ENCODE data around the gene PLA2G6. TPM values are rescaled to one million over a fixed set of nuclear protein-coding genes. Genes with fewer than 3 reads are reported as not detected.

Gene PLA2G6
- total and polyA plus RNA-seq, 2 of the 13 experiments (the other 11 are each of a cell fraction or from before 2014, with no cell fraction given) = 4.8 to 11.5 TPM

DNA sequence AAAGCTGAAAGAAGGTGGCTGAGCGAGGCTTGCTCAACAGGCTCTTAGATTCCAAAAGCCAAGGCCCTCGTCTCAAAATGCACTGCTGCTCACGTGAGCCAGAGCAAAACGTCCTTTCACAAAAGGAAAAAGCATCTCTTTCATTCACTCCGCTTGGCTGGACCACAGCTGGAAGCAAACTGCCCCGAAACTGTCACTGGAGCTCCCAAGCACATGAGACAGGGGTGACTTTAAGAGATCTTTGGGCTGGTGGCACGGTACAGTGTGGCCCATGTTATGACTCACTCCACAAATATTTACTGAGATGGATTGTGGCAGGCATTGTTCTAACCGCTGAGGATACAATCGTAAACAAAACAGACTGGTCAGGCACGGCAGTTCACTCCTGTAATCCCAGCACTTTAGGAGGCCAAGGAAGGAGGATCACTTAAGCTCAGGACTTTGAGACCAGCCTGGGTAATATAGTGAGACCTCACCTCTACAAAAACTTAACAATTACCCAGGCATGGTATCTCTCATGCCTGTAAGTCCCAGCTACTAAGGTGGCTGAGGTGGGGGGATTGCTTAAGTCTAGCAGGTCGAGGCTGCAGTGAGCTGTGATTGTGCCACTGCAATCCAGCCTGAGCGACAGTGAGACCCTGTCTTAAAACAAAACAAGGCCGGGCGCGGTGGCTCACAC, 3.6 kb downstream of the PLA2G6 start (continued):
- TF ChIP-seq KMT2A (CRISPR knock-in tag; IDR thresholded peaks at IDR 0.05) (no peak), KLF15 (CRISPR knock-in tag; IDR thresholded peaks at IDR 0.05; ENCODE audit: borderline replicate concordance) (no peak), ZBTB1 (CRISPR knock-in tag; IDR thresholded peaks at IDR 0.05; ENCODE audit: borderline replicate concordance) (no peak), TAF15 (IDR thresholded peaks at IDR 0.05; ENCODE audit: low read depth, low read length, poor library complexity, severe bottlenecking) (no peak), ZNF777 (CRISPR knock-in tag; IDR thresholded peaks at IDR 0.05) (no peak), RAD51 (IDR thresholded peaks at IDR 0.05; ENCODE audit: borderline replicate concordance) (no peak), ZNF550 (CRISPR knock-in tag; IDR thresholded peaks at IDR 0.05; ENCODE audit: borderline replicate concordance) (no peak), RCOR2 (CRISPR knock-in tag; IDR thresholded peaks at IDR 0.05) (peak; percentile 88), JUND (CRISPR knock-in tag; IDR thresholded peaks at IDR 0.05) (peak; percentile 100), ZFP1 (CRISPR knock-in tag; IDR thresholded peaks at IDR 0.05) (peak; percentile 69; the same call in 1 of the 2 replicates), ZNF724P (CRISPR knock-in tag; IDR thresholded peaks at IDR 0.05; ENCODE audit: borderline replicate concordance) (no peak), ZNF235 (CRISPR knock-in tag; IDR thresholded peaks at IDR 0.05; ENCODE audit: borderline replicate concordance) (no peak), ZNF432 (CRISPR knock-in tag; IDR thresholded peaks at IDR 0.05; ENCODE audit: borderline replicate concordance) (no peak), ZNF20 (CRISPR knock-in tag; IDR thresholded peaks at IDR 0.05) (no peak), HES4 (CRISPR knock-in tag; IDR thresholded peaks at IDR 0.05; ENCODE audit: borderline replicate concordance) (no peak; the same call in 1 of the 2 replicates), GATAD1 (CRISPR knock-in tag; IDR thresholded peaks at IDR 0.05) (peak; percentile 45), SYNCRIP (IDR thresholded peaks at IDR 0.05; ENCODE audit: insufficient read depth, low read depth, low read length) (no peak), ARNT (IDR thresholded peaks at IDR 0.05) (no peak), HMGA1 (CRISPR knock-in tag; conservative IDR thresholded peaks at IDR 0.05) (no peak), CHD2 (IDR thresholded peaks at IDR 0.05; ENCODE audit: low read depth, low read length) (no peak), THAP11 (CRISPR knock-in tag; IDR thresholded peaks at IDR 0.05) (peak; percentile 70; the same call in 1 of the 2 replicates), NR2F2 (IDR thresholded peaks at IDR 0.05; ENCODE audit: borderline replicate concordance, low read depth) (no peak; the same call in 1 of the 2 replicates)
- TF ChIP-seq, protein P1, sequence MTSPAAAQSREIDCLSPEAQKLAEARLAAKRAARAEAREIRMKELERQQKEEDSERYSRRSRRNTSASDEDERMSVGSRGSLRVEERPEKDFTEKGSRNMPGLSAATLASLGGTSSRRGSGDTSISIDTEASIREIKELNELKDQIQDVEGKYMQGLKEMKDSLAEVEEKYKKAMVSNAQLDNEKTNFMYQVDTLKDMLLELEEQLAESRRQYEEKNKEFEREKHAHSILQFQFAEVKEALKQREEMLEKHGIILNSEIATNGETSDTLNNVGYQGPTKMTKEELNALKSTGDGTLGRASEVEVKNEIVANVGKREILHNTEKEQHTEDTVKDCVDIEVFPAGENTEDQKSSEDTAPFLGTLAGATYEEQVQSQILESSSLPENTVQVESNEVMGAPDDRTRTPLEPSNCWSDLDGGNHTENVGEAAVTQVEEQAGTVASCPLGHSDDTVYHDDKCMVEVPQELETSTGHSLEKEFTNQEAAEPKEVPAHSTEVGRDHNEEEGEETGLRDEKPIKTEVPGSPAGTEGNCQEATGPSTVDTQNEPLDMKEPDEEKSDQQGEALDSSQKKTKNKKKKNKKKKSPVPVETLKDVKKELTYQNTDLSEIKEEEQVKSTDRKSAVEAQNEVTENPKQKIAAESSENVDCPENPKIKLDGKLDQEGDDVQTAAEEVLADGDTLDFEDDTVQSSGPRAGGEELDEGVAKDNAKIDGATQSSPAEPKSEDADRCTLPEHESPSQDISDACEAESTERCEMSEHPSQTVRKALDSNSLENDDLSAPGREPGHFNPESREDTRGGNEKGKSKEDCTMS (CRISPR knock-in tag; conservative IDR thresholded peaks at IDR 0.05) = no peak
- TF ChIP-seq, protein P2, sequence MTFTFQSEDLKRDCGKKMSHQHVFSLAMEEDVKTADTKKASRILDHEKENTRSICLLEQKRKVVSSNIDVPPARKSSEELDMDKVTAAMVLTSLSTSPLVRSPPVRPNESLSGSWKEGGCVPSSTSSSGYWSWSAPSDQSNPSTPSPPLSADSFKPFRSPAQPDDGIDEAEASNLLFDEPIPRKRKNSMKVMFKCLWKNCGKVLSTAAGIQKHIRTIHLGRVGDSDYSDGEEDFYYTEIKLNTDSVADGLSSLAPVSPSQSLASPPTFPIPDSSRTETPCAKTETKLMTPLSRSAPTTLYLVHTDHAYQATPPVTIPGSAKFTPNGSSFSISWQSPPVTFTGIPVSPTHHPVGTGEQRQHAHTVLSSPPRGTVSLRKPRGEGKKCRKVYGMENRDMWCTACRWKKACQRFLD (CRISPR knock-in tag; IDR thresholded peaks at IDR 0.05; ENCODE audit: borderline replicate concordance) = no peak
- TF ChIP-seq, protein P3, sequence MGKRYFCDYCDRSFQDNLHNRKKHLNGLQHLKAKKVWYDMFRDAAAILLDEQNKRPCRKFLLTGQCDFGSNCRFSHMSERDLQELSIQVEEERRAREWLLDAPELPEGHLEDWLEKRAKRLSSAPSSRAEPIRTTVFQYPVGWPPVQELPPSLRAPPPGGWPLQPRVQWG (CRISPR knock-in tag; IDR thresholded peaks at IDR 0.05; ENCODE audit: borderline replicate concordance, low read depth) = no peak
- TF ChIP-seq, protein P4, sequence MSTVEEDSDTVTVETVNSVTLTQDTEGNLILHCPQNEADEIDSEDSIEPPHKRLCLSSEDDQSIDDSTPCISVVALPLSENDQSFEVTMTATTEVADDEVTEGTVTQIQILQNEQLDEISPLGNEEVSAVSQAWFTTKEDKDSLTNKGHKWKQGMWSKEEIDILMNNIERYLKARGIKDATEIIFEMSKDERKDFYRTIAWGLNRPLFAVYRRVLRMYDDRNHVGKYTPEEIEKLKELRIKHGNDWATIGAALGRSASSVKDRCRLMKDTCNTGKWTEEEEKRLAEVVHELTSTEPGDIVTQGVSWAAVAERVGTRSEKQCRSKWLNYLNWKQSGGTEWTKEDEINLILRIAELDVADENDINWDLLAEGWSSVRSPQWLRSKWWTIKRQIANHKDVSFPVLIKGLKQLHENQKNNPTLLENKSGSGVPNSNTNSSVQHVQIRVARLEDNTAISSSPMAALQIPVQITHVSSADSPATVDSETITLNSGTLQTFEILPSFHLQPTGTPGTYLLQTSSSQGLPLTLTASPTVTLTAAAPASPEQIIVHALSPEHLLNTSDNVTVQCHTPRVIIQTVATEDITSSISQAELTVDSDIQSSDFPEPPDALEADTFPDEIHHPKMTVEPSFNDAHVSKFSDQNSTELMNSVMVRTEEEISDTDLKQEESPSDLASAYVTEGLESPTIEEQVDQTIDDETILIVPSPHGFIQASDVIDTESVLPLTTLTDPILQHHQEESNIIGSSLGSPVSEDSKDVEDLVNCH (CRISPR knock-in tag; IDR thresholded peaks at IDR 0.05) = no peak
